ENCODE data around the gene NDRG3. TPM values are rescaled to one million over a fixed set of nuclear protein-coding genes. Genes with fewer than 3 reads are reported as not detected.

NDRG3 gene
- total and polyA plus RNA-seq, 7 experiments from 2014 or later: 20.8 to 49.4 (median 29.5) TPM

- no peak overlapping the region for H3K27ac ChIP-seq (ENCODE audit: low read depth, low read length)
- no peak overlapping the region for H3K4me3 Mint-ChIP-seq
- DNase-seq: no peak
- peaks cover 0 to 8% (median 3%) of the 10 kb centered on the region in 5 donors for H3K36me3 Mint-ChIP-seq
- no peaks in the 10 kb centered on the region for H3K9me3 ChIP-seq (ENCODE audit: control insufficient read depth in 2 of 3, low read length in 3 of 3)
- no peak overlapping the region for H3K4me3 ChIP-seq (ENCODE audit: low read length)
- ATAC-seq: no peak
- H3K27me3 Mint-ChIP-seq: no peaks in the 10 kb centered on the region
- CTCF ChIA-PET: interaction anchor here (0.6 kb wide), 1 partner anchor 490 kb away, joined by 3 read pairs; the partner anchor contains the start of gene AAR2
- H3K27me3 ChIP-seq (ENCODE audit: control insufficient read depth in 2 of 2, insufficient read depth in 2 of 2, low read length in 2 of 2): no peaks in the 10 kb centered on the region
- peaks cover 0 to 8% (median 0%) of the 10 kb centered on the region in 3 experiments for H3K36me3 ChIP-seq (ENCODE audit: control insufficient read depth in 2 of 3, insufficient read depth in 3 of 3, low read length in 3 of 3)
- no peaks in the 10 kb centered on the region for H3K4me1 ChIP-seq (ENCODE audit: control insufficient read depth in 2 of 2, insufficient read depth in 2 of 2, low read length in 2 of 2)
- peaks cover 4 to 14% (median 8%) of the 10 kb centered on the region in 7 donors for H3K4me1 Mint-ChIP-seq
- no peak overlapping the region for H3K27ac Mint-ChIP-seq
- POLR2A ChIA-PET: interaction anchor here (0.7 kb wide), 1 partner anchor 110 kb away, joined by 8 read pairs; no protein-coding TSS in a partner anchor
- H3K9me3 Mint-ChIP-seq: no peaks in the 10 kb centered on the region
- intact Hi-C loops (cut with micrococcal nuclease): no loop called here
Observed at GRCh38 chr20:36726168-36726567, 19.7 kb downstream of the NDRG3 start.

- POLR2A ChIA-PET: no interaction called here
- Histone ChIP-seq H3K4me3 (ENCODE audit: low read length) (no peak overlapping the region), H3K36me3 (ENCODE audit: control insufficient read depth in 2 of 3, insufficient read depth in 3 of 3, low read length in 3 of 3) (peaks cover 0 to 16% (median 0%) of the 10 kb centered on the region in 3 experiments), H3K9me3 (ENCODE audit: control insufficient read depth in 2 of 3, low read length in 3 of 3) (no peaks in the 10 kb centered on the region), H3K4me1 (ENCODE audit: control insufficient read depth in 2 of 2, insufficient read depth in 2 of 2, low read length in 2 of 2) (no peaks in the 10 kb centered on the region), H3K27ac (ENCODE audit: low read depth, low read length) (no peak overlapping the region), H3K27me3 (ENCODE audit: control insufficient read depth in 2 of 2, insufficient read depth in 2 of 2, low read length in 2 of 2) (no peaks in the 10 kb centered on the region)
- CTCF ChIA-PET: interaction anchor here (0.6 kb wide), 1 partner anchor 53 kb away, joined by 4 read pairs; no protein-coding TSS in a partner anchor
- intact Hi-C loops (cut with micrococcal nuclease): no loop called here
- Mint-ChIP-seq H3K27me3 (no peaks in the 10 kb centered on the region), H3K9me3 (no peaks in the 10 kb centered on the region), H3K4me3 (no peak overlapping the region), H3K27ac (peak overlapping the region in 1 of 9 donors; percentile 41), H3K36me3 (peaks cover 0 to 13% (median 3%) of the 10 kb centered on the region in 5 donors), H3K4me1 (peaks cover 0 to 15% (median 4%) of the 10 kb centered on the region in 7 donors)
- DNase-seq (peak in 1 of 9 donors; percentile 22), ATAC-seq (no peak)
Observed at GRCh38 chr20:36720510-36720909, 25.4 kb downstream of the NDRG3 start.

- no peak overlapping the region for H3K27ac ChIP-seq (ENCODE audit: low read depth, low read length)
- peaks cover 0 to 12% (median 4%) of the 10 kb centered on the region in 7 donors for H3K4me1 Mint-ChIP-seq
- H3K9me3 ChIP-seq (ENCODE audit: control insufficient read depth in 2 of 3, low read length in 3 of 3): no peaks in the 10 kb centered on the region
- no peaks in the 10 kb centered on the region for H3K27me3 ChIP-seq (ENCODE audit: control insufficient read depth in 2 of 2, insufficient read depth in 2 of 2, low read length in 2 of 2)
- DNase-seq (peak in 4 of 9 donors; percentile 3 to 15 (median 8)), ATAC-seq (no peak)
- peaks cover 3 to 24% (median 7%) of the 10 kb centered on the region in 5 donors for H3K36me3 Mint-ChIP-seq
- H3K4me3 ChIP-seq (ENCODE audit: low read length): no peak overlapping the region
- CTCF ChIA-PET: interaction anchor here (1.6 kb wide), 1 partner anchor 37 kb away, joined by 3 read pairs; no protein-coding TSS in a partner anchor
- peak overlapping the region in 2 of 9 donors; percentile 2 to 32 for H3K27ac Mint-ChIP-seq
- POLR2A ChIA-PET: interaction anchor here (0.7 kb wide), 1 partner anchor 27 kb away, joined by 3 read pairs; no protein-coding TSS in a partner anchor
- peaks cover 0 to 16% (median 0%) of the 10 kb centered on the region in 3 experiments for H3K36me3 ChIP-seq (ENCODE audit: control insufficient read depth in 2 of 3, insufficient read depth in 3 of 3, low read length in 3 of 3)
- no peaks in the 10 kb centered on the region for H3K4me1 ChIP-seq (ENCODE audit: control insufficient read depth in 2 of 2, insufficient read depth in 2 of 2, low read length in 2 of 2)
- no peaks in the 10 kb centered on the region for H3K9me3 Mint-ChIP-seq
- intact Hi-C loops (cut with micrococcal nuclease): loop anchor here in 1 of 2 donors (1.0 kb wide), 1 partner anchor 37 kb away; no protein-coding TSS in a partner anchor
- H3K4me3 Mint-ChIP-seq: no peak overlapping the region
- H3K27me3 Mint-ChIP-seq: no peaks in the 10 kb centered on the region
Observed at GRCh38 chr20:36717657-36718056, 28.2 kb downstream of the NDRG3 start.

- peaks cover 3 to 25% (median 7%) of the 10 kb centered on the region in 5 donors for H3K36me3 Mint-ChIP-seq
- no peak overlapping the region for H3K27ac Mint-ChIP-seq
- Histone ChIP-seq H3K9me3 (ENCODE audit: control insufficient read depth in 2 of 3, low read length in 3 of 3) (no peaks in the 10 kb centered on the region), H3K4me1 (ENCODE audit: control insufficient read depth in 2 of 2, insufficient read depth in 2 of 2, low read length in 2 of 2) (no peaks in the 10 kb centered on the region), H3K27me3 (ENCODE audit: control insufficient read depth in 2 of 2, insufficient read depth in 2 of 2, low read length in 2 of 2) (no peaks in the 10 kb centered on the region), H3K4me3 (ENCODE audit: low read length) (no peak overlapping the region), H3K36me3 (ENCODE audit: control insufficient read depth in 2 of 3, insufficient read depth in 3 of 3, low read length in 3 of 3) (peaks cover 0 to 13% (median 0%) of the 10 kb centered on the region in 3 experiments), H3K27ac (ENCODE audit: low read depth, low read length) (no peak overlapping the region)
- DNase-seq: no peak
- no peaks in the 10 kb centered on the region for H3K27me3 Mint-ChIP-seq
- CTCF ChIA-PET: interaction anchor here (0.6 to 1.6 kb wide), 2 partner anchors 38 to 94 kb away, joined by 3 to 5 read pairs; no protein-coding TSS in a partner anchor
- ATAC-seq: no peak
- POLR2A ChIA-PET: interaction anchor here (0.7 kb wide), 1 partner anchor 28 kb away, joined by 3 read pairs; no protein-coding TSS in a partner anchor
- intact Hi-C loops (cut with micrococcal nuclease): loop anchor here in 1 of 2 donors (1.0 kb wide), 1 partner anchor 37 kb away; no protein-coding TSS in a partner anchor
- no peaks in the 10 kb centered on the region for H3K9me3 Mint-ChIP-seq
- H3K4me1 Mint-ChIP-seq: peaks cover 0 to 12% (median 0%) of the 10 kb centered on the region in 7 donors
- H3K4me3 Mint-ChIP-seq: no peak overlapping the region
Observed at GRCh38 chr20:36717021-36717420, 28.9 kb downstream of the NDRG3 start.

- ChIA-PET POLR2A (no interaction called here), CTCF (no interaction called here)
- no peaks in the 10 kb centered on the region for H3K9me3 Mint-ChIP-seq
- Histone ChIP-seq H3K9me3 (ENCODE audit: control insufficient read depth in 2 of 3, low read length in 3 of 3) (no peaks in the 10 kb centered on the region), H3K36me3 (ENCODE audit: control insufficient read depth in 2 of 3, insufficient read depth in 3 of 3, low read length in 3 of 3) (no peaks in the 10 kb centered on the region), H3K27me3 (ENCODE audit: control insufficient read depth in 2 of 2, insufficient read depth in 2 of 2, low read length in 2 of 2) (no peaks in the 10 kb centered on the region), H3K27ac (ENCODE audit: low read depth, low read length) (no peak overlapping the region), H3K4me3 (ENCODE audit: low read length) (no peak overlapping the region), H3K4me1 (ENCODE audit: control insufficient read depth in 2 of 2, insufficient read depth in 2 of 2, low read length in 2 of 2) (no peaks in the 10 kb centered on the region)
- H3K27me3 Mint-ChIP-seq: no peaks in the 10 kb centered on the region
- no peak overlapping the region for H3K4me3 Mint-ChIP-seq
- no peak for DNase-seq
- intact Hi-C loops (cut with micrococcal nuclease): no loop called here
- H3K27ac Mint-ChIP-seq: no peak overlapping the region
- peaks cover 0 to 5% (median 0%) of the 10 kb centered on the region in 7 donors for H3K4me1 Mint-ChIP-seq
- no peak for ATAC-seq
- H3K36me3 Mint-ChIP-seq: peaks cover 0 to 12% (median 6%) of the 10 kb centered on the region in 5 donors
Observed at GRCh38 chr20:36712775-36713174, 33.1 kb downstream of the NDRG3 start.

GRCh38 chr20:36709126-36709525 is 36.8 kb downstream of the NDRG3 start:
- H3K4me3 Mint-ChIP-seq: no peak overlapping the region

More at GRCh38 chr20:36709126-36709525, 36.8 kb downstream of the NDRG3 start:
- peak overlapping the region in 1 of 9 donors; percentile 66 for H3K27ac Mint-ChIP-seq
- H3K27me3 ChIP-seq (ENCODE audit: control insufficient read depth in 2 of 2, insufficient read depth in 2 of 2, low read length in 2 of 2): no peaks in the 10 kb centered on the region
- intact Hi-C loops (cut with micrococcal nuclease): no loop called here
- H3K9me3 Mint-ChIP-seq: peaks cover 0 to 3% (median 0%) of the 10 kb centered on the region in 11 donors
- H3K27me3 Mint-ChIP-seq: no peaks in the 10 kb centered on the region
- H3K4me3 ChIP-seq (ENCODE audit: low read length): no peak overlapping the region
- H3K4me1 Mint-ChIP-seq: peaks cover 0 to 5% (median 0%) of the 10 kb centered on the region in 7 donors
- ChIA-PET POLR2A (no interaction called here), CTCF (no interaction called here)
- DNase-seq: no peak
- peaks cover 0 to 25% (median 6%) of the 10 kb centered on the region in 5 donors for H3K36me3 Mint-ChIP-seq
- H3K27ac ChIP-seq (ENCODE audit: low read depth, low read length): no peak overlapping the region
- H3K36me3 ChIP-seq (ENCODE audit: control insufficient read depth in 2 of 3, insufficient read depth in 3 of 3, low read length in 3 of 3): peaks cover 0 to 10% (median 0%) of the 10 kb centered on the region in 3 experiments
- no peak for ATAC-seq
- H3K4me1 ChIP-seq (ENCODE audit: control insufficient read depth in 2 of 2, insufficient read depth in 2 of 2, low read length in 2 of 2): no peaks in the 10 kb centered on the region
- H3K9me3 ChIP-seq (ENCODE audit: control insufficient read depth in 2 of 3, low read length in 3 of 3): no peaks in the 10 kb centered on the region
